PC-9 (cell line): ENCODE results near the gene TRPM1.

Experiments used
- CTCF ChIP-seq: fragments of 200-600 bp; sonication (generic); conservative IDR thresholded peaks from 2 replicates; pipeline ENCODE4 v1.6.1; 2017; ENCODE audit warnings: mixed run types, antibody characterized with exemption, mild to moderate bottlenecking, moderate library complexity
- EZH2 ChIP-seq: fragments of 200-600 bp; sonication (generic); IDR thresholded peaks from 2 replicates; pipeline ENCODE4 v1.8.0; 2017; ENCODE audit warnings: antibody characterized with exemption, low read depth

- TF ChIP-seq EZH2 (no peak), CTCF (no peak)
Observed at GRCh38 chr15:31037731-31038477, 63.6 kb downstream of the TRPM1 start.
